Measurements from ENCODE around the gene ITPR1.

The ITPR1 gene

GRCh38 chr3:4837374-4837930, 344.3 kb downstream of the ITPR1 start:
- DNase-seq = no peak

GRCh38 chr3:4838621-4839022, 345.5 kb downstream of the ITPR1 start:
- no peak for DNase-seq

- no peak for DNase-seq
These were observed 346.1 kb downstream of the ITPR1 start for GRCh38 chr3:4839278-4839677.

- DNase-seq = no peak
These were observed 348.1 kb downstream of the ITPR1 start for GRCh38 chr3:4841225-4841624.

- DNase-seq = no peak
These were observed 348.8 kb downstream of the ITPR1 start for GRCh38 chr3:4841776-4842440.

- no peak for DNase-seq
These were observed 350.5 kb downstream of the ITPR1 start for GRCh38 chr3:4843619-4844018.

- DNase-seq = no peak
These were observed 352.7 kb downstream of the ITPR1 start for GRCh38 chr3:4845882-4846281.

- no peak for DNase-seq
These were observed 353.4 kb downstream of the ITPR1 start for GRCh38 chr3:4846543-4846942.

- DNase-seq = no peak
These were observed 355.2 kb downstream of the ITPR1 start for GRCh38 chr3:4848176-4848825.

GRCh38 chr3:4849136-4849535, 356.0 kb downstream of the ITPR1 start:
- DNase-seq = no peak

GRCh38 chr3:4849739-4850138, 356.6 kb downstream of the ITPR1 start:
- DNase-seq = no peak

GRCh38 chr3:4850211-4850927, 357.2 kb downstream of the ITPR1 start:
- DNase-seq = no peak

- DNase-seq = no peak
These were observed 357.7 kb downstream of the ITPR1 start for GRCh38 chr3:4850928-4851265.

GRCh38 chr3:4852780-4853748, 359.9 kb downstream of the ITPR1 start:
- no peak for DNase-seq

GRCh38 chr3:4853749-4854140, 360.6 kb downstream of the ITPR1 start:
- DNase-seq = no peak

GRCh38 chr3:4855676-4856075, 362.5 kb downstream of the ITPR1 start:
- no peak for DNase-seq

GRCh38 chr3:4856136-4856535, 363.0 kb downstream of the ITPR1 start:
- DNase-seq = no peak

- DNase-seq = no peak
These were observed 363.4 kb downstream of the ITPR1 start for GRCh38 chr3:4856564-4856963.

- DNase-seq = no peak
These were observed 363.8 kb downstream of the ITPR1 start for GRCh38 chr3:4856986-4857385.

- DNase-seq = no peak
These were observed 366.6 kb downstream of the ITPR1 start for GRCh38 chr3:4859788-4860187.

- no peak for DNase-seq
These were observed 369.8 kb downstream of the ITPR1 start for GRCh38 chr3:4862973-4863372.

- DNase-seq = no peak
These were observed 371.4 kb downstream of the ITPR1 start for GRCh38 chr3:4864503-4864902.

- DNase-seq = no peak
These were observed 372.6 kb downstream of the ITPR1 start for GRCh38 chr3:4865714-4866113.
